GM18508 (cell line): ENCODE results near the gene LRRC59.
"Not testable (repeated sequence)": the region's sequence is repeated elsewhere in the genome, so short reads cannot be mapped to it uniquely, and the experiment has no call there.

Source experiments
- ATAC-seq: cut with Tn5 transposase; IDR thresholded peaks from one replicate; pipeline ENCODE4 v1.9.1; 2021; ENCODE audit warnings: moderate number of reproducible peaks; ENCODE audit not compliant: insufficient read depth, unreplicated experiment

Gene LRRC59

DNA sequence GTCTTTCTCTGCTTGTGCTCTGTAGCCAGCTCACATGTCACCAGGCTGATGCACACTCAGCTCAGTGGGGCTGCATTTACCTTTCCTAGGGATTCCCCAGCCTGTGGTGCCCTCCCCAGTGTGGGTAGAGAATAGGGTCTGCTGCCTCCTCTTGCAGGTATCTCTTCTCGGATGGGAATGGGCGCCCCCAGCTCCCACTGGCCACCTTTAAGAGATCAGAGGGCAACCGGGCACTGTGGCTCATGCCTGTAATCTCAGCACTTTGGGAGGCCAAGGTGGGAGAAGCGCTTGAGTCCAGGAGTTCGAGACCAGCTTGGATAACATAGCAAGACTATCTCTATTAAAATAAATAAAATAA is 48.1 kb downstream of the LRRC59 start:
- no peak for ATAC-seq

GRCh38 chr17:50348522-50349242 is 48.6 kb downstream of the LRRC59 start:
- no peak for ATAC-seq

DNA sequence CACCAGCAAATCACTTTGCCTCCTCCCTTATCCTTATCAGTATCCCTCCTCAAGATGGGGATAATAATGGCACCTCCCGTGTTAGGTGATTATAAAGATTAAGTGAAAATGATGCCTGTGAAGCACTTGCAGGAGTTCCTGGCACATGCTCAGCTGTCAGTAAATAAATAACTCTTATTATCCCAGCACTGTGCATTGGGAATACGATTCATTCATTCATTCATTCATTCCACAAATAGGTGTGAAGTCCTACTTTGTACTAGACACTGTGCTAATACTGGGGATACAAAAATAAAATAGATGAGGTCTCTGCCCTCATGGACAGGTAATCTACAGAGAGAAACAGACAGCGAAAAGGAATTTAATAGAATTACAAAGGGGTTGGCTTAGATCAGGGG is 49.4 kb downstream of the LRRC59 start:
- no peak for ATAC-seq

DNA sequence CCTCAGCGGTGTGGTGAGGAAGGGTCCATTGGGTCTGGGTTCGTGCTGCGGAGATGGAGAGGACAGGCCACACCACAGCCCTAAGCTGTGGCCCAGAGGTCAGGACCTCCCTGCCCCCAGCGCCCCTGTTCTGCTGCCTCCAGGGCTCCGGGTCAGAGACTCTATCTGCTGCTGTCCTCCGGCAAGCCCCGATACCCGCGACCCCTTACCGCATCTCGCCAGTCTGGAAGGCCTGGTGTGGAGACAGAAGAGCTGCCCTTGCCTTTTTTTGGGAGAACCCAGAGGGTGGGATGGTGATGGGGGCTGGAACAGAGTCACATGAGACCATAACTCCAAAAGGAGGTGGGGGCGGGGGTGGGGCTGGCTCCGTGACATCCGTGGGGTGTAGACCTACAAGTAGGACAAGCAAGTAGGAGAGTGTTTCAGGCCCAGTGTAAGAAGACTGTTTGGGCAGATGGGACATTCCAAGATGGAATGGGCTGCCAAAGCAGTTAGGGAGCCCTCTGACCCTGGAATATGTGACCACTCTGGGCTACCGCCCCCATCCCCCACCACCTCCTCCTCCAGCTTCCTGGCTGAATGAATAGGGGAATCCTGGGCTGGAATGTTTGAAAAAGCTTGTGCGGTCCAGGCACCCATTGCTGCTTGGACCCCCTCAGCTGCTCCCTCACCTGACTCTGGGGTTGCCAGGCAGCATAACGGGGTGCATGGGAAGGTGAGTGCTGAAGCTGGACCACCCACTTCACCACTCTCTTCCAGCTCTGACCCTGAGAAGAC is 50.0 kb downstream of the LRRC59 start:
- no peak for ATAC-seq

GRCh38 chr17:50346313-50347116 is 50.8 kb downstream of the LRRC59 start:
- ATAC-seq: no peak

GRCh38 chr17:50345432-50346312 is 51.7 kb downstream of the LRRC59 start, which contains the start of gene XYLT2:
Gene XYLT2 (plus strand): TSS chr17:50346126. CDS start chr17:50346141, 15 bp downstream.
- no peak for ATAC-seq

DNA sequence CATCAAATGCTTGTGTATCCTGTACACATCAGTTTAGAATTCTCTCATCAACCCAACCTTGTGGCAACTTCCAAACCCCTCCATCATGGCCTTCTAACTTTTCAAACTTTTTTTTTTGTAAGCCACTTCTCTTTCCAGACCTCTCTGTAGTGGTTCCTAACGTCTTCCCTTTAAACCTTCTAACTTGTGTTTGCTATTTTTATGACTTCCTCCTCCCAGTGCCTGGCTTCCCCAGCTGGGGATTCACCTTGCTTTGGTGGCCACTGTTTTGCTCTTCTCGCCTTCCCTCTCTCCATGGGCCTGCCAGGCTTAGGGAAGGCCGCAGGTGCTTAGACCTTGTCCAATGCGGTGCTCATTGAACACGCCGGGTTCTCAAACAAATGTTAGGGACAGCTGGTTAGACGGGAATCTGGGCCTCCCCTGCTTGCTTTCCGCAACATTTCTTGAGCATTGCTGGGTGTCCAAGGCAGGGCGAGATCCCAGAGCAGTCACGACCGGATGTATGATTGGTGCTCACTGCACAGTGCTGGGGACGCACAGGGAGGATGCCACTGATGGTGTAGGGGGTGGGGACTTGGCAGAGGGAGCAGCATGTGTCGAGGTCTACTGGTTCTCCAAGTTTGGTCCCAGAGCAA is 52.5 kb downstream of the LRRC59 start:
- ATAC-seq: no peak

DNA sequence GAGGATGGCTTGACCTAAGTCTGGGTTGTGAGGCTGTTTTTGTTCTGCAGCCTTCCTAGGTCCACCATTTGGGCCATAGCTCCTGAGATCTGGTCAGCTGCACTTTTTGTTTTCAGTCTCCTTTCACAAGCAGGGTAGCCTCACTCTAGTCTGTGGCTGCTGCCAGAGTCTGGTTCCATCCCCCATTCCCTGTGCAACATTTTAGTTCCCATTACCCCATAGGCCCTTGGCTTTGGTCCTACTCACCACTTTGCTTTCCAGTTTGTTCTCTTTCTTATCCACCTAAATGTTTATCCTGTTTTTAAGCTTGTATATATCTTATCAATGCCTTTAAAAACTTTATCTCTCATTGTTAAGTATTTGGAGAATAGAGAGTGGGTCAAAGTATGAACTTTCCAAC is 57.9 kb downstream of the LRRC59 start:
- no peak for ATAC-seq

DNA sequence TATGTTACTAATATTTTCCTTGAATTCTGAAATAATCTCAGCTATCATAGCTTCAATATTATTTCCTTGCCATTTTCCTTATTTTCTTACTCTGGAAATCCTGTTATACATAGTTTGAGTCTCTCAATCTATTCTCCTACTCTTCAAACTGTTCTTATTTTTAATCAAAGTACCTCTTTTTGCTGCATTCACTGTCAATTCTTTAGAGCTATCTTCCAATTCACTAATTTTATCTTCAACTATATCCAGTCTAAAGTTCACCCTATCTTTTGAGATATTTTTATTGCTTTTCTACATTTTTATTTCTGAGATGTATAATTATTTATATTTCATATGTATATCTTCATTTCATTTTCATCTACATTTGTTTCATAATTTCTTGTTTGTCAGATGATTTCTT is 58.7 kb downstream of the LRRC59 start:
- no peak for ATAC-seq

DNA sequence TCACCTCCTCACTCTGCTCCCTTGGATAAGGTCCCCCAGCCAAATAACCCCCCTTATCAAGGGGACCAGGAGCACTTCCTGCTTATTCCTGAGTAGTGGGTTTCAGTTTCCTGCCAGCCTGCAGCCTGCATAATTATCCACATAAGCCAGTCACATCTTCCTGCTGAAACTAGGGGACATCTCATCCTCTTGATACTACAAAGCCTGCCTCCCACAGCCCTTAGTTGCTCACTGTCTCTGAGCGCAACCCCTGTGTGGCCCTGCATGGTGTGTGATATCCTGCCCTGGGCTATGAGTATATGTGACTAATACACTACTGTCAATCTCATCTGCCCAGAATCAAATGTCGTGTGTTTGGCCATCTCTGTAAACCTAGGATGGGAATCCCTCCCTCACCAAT is 59.4 kb downstream of the LRRC59 start:
- no peak for ATAC-seq

DNA sequence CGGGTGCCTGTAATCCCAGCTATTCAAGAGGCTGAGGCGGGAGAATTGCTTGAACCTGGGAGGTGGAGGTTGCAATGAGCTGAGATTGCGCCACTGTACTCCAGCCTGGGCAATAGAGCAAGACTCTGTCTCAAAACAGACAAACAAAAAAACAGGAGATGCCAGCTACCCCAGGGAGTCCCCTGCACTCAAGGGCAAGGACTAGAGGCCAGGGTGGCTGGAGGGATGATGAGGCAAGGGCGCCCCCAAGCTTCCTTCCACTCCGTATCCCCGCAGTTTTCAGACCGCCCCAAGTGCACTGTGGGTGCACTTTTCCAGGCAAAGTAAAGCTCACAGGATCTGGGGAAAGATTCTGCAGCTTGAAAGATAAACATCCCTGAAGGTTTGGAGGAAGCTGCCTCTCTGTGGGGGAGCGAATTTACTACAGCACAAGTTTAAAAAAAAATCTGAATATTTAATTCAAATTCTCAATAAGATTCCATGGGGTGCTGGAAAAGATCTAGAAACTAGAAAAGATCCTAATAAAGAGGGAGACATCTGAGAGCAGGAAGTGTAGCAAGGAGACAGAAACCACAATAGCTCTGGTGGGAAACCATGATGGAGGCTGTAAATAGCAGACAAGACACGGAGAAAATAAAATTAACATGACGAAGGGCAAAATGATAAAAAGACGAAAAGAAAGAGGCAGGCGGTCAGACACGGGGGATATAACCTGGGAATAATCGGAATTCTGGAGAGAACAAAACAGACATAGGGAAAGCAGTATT is 63.8 kb downstream of the LRRC59 start:
- ATAC-seq: not testable (repeated sequence)

- ATAC-seq: no peak
Measured at GRCh38 chr17:50332196-50332595, 65.1 kb downstream of the LRRC59 start.
